ENCODE results near the gene PPP1R15A.

DNA sequence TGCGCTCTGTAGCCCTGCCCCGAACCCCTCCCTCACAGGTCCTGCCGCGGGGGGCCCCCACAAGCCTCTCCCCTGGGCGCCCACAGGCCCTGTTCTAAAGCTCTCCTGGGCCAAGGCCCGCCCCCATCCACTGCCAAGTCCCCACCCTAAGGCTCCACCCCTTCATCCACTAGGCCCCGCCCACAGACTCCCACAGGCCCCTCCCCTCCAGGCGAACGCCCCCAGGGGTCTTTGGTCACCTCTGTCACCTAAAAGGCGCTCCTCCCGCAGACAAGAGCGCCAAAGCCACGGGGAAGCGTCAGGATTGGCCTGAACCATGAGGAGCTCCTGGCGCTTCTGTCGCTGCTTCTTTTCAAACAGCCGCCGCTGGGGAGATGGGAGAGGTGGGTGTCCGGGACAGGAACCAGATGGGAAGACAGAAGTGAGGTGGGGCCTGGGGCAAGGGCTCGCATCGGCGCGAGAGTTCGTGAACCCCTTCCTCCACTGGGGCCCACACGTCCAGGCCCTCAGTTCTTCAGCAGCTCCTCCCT is 24.0 kb downstream of the PPP1R15A start:
- TF ChIP-seq CTCF (IDR thresholded peaks at IDR 0.05 in 8 of 11, conservative IDR thresholded peaks at IDR 0.05 in 3 of 11) = no peak
- peak in 2 of 3 donors; percentile 55 to 62 for TF ChIP-seq POLR2AphosphoS5 (IDR thresholded peaks at IDR 0.05)
- no peak for TF ChIP-seq POLR2A (IDR thresholded peaks at IDR 0.05)
